K562 (cell line): ENCODE results near the gene GANAB. TPM values are rescaled to one million over a fixed set of nuclear protein-coding genes. Genes with fewer than 3 reads are reported as not detected.

Source experiments
- ETS2 ChIP-seq: IDR thresholded peaks from 2 replicates; pipeline ENCODE4 v1.6.1; 2016; ENCODE audit warnings: borderline replicate concordance, missing genetic modification characterization, mild to moderate bottlenecking, moderate library complexity, missing compliant biosample characterization; ENCODE audit not compliant: poor library complexity, severe bottlenecking
- FOXM1 ChIP-seq, 2 experiments: fragments of 450-650 bp in 1 of 2; sonication (generic) in 1 of 2; formaldehyde crosslinking in 1 of 2; IDR thresholded peaks; 2 replicates each; pipeline versions ENCODE4 v1.6.1 to v1.9.0; 2017 to 2022; ENCODE audit warnings: low read depth in 2 of 2, mild to moderate bottlenecking in 2 of 2, missing genetic modification reagents in 1 of 2, moderate library complexity in 1 of 2
- MEF2A ChIP-seq: IDR thresholded peaks from 2 replicates; pipeline ENCODE4 v1.6.1; 2011; ENCODE audit warnings: low read depth, mild to moderate bottlenecking, low read length, moderate library complexity; ENCODE audit not compliant: control insufficient read depth
- NCOR1 ChIP-seq: fragments of 450-650 bp; IDR thresholded peaks from 2 replicates; pipeline ENCODE4 v1.6.1; 2016; ENCODE audit warnings: mild to moderate bottlenecking, moderate library complexity
- NFRKB ChIP-seq: fragments of 450-650 bp; IDR thresholded peaks from 2 replicates; pipeline ENCODE4 v1.6.1; 2016; ENCODE audit warnings: low read depth
- NR2F6 ChIP-seq: fragments of 450-650 bp; formaldehyde crosslinking; IDR thresholded peaks from 2 replicates; pipeline ENCODE4 v1.4.0; 2020; ENCODE audit warnings: mild to moderate bottlenecking
- SETDB1 ChIP-seq: IDR thresholded peaks from one replicate; pipeline ENCODE4 v1.6.1; 2012; ENCODE audit warnings: low read length, control low read depth, inconsistent platforms
- SMARCB1 ChIP-seq: IDR thresholded peaks from 2 replicates; pipeline ENCODE4 v1.6.1; 2011; ENCODE audit warnings: improper control_type of control experiment, low read depth; ENCODE audit not compliant: insufficient read length
- STAT5A ChIP-seq: IDR thresholded peaks from 2 replicates; pipeline ENCODE4 v1.6.1; 2012; ENCODE audit warnings: low read length, inconsistent platforms, borderline replicate concordance
- TCFL5 ChIP-seq: fragments of 250-450 bp; sonication (Bioruptor Pico); conservative IDR thresholded peaks from 2 replicates; pipeline ENCODE4 v1.6.1; 2021; ENCODE audit warnings: mild to moderate bottlenecking, moderate library complexity, matching md5 sums
- TEAD1 ChIP-seq, 2 experiments: fragments of 450-650 bp in 1 of 2; sonication (generic) in 1 of 2; formaldehyde crosslinking; IDR thresholded peaks; 2 replicates each; pipeline versions ENCODE4 v1.4.0 to v1.8.0; 2020 to 2022; ENCODE audit warnings: mild to moderate bottlenecking in 2 of 2, missing genetic modification reagents in 1 of 2
- ZFP30 ChIP-seq: fragments of 250-450 bp; sonication (Bioruptor Pico); IDR thresholded peaks from 2 replicates; pipeline ENCODE4 v1.8.0; 2022; ENCODE audit warnings: moderate library complexity, mild to moderate bottlenecking, inconsistent platforms, borderline replicate concordance
- ZNF143 ChIP-seq: sonication (generic); formaldehyde crosslinking; IDR thresholded peaks from 2 replicates; pipeline ENCODE4 v1.9.0; 2022; ENCODE audit warnings: mild to moderate bottlenecking, missing genetic modification reagents
- ZNF282 ChIP-seq: sonication (generic); formaldehyde crosslinking; IDR thresholded peaks from 2 replicates; pipeline ENCODE4 v1.8.1; 2023; ENCODE audit warnings: missing genetic modification reagents
- ZNF561 ChIP-seq: fragments of 450-650 bp; formaldehyde crosslinking; conservative IDR thresholded peaks from 2 replicates; pipeline ENCODE4 v1.4.0; 2020; ENCODE audit warnings: mild to moderate bottlenecking, moderate library complexity
- ZNF830 ChIP-seq: fragments of 250-450 bp; sonication (Bioruptor Pico); IDR thresholded peaks from 2 replicates; pipeline ENCODE4 v1.5.0; 2021; ENCODE audit warnings: mild to moderate bottlenecking
- polyA plus RNA-seq, 8 experiments: library from polyadenylated mRNA; depleted of rRNA in 4 of 8; stranded (reverse) in 5 of 8; unstranded in 3 of 8; fragments of >200 nt; fragmentation: Nextera tagmentation in 2 of 8; fragmentation: Illumina TruSeq in 1 of 8; extraction: Ambion mirVana in 2 of 8; extraction: Trizol in 1 of 8; gene quantifications; 2 replicates each; pipeline versions ENCODE4 v1.2.1 to v1.2.3, GENCODE V29; 2011 to 2014; ENCODE audit warnings: inconsistent platforms in 1 of 8, missing spikeins in 1 of 8
- total RNA-seq, 7 experiments: library from RNA; depleted of rRNA in 6 of 7; stranded (reverse); fragments of >200 nt in 6 of 7; fragmentation: Illumina TruSeq in 2 of 7; extraction: Trizol in 2 of 7; gene quantifications; 2 replicates each; pipeline versions ENCODE4 v1.2.1 to v1.2.3, GENCODE V29; 2011 to 2021; ENCODE audit warnings: low replicate concordance in 1 of 7
- TF ChIP-seq, protein P1 (sequence below): fragments of 150-350 bp; conservative IDR thresholded peaks from 2 replicates; pipeline ENCODE4 v1.6.1; 2014; ENCODE audit warnings: low read length
- TF ChIP-seq, protein P2 (sequence below): fragments of 250-450 bp; sonication (Bioruptor Pico); IDR thresholded peaks from 2 replicates; pipeline ENCODE4 v1.8.0; 2022; ENCODE audit warnings: inconsistent platforms
- TF ChIP-seq, protein P3 (sequence below): fragments of 250-450 bp; sonication (Bioruptor Pico); IDR thresholded peaks from 2 replicates; pipeline ENCODE4 v1.4.0; 2020; ENCODE audit warnings: mild to moderate bottlenecking
- TF ChIP-seq, protein P4 (sequence below): sonication (generic); formaldehyde crosslinking; IDR thresholded peaks from 2 replicates; pipeline ENCODE4 v1.8.0; 2022; ENCODE audit warnings: mild to moderate bottlenecking, missing genetic modification reagents

The GANAB gene
- total and polyA plus RNA-seq, 9 of the 15 experiments (the other 6 are each of a cell fraction or from before 2014, with no cell fraction given) = 6.5 to 284 (median 161) TPM

DNA sequence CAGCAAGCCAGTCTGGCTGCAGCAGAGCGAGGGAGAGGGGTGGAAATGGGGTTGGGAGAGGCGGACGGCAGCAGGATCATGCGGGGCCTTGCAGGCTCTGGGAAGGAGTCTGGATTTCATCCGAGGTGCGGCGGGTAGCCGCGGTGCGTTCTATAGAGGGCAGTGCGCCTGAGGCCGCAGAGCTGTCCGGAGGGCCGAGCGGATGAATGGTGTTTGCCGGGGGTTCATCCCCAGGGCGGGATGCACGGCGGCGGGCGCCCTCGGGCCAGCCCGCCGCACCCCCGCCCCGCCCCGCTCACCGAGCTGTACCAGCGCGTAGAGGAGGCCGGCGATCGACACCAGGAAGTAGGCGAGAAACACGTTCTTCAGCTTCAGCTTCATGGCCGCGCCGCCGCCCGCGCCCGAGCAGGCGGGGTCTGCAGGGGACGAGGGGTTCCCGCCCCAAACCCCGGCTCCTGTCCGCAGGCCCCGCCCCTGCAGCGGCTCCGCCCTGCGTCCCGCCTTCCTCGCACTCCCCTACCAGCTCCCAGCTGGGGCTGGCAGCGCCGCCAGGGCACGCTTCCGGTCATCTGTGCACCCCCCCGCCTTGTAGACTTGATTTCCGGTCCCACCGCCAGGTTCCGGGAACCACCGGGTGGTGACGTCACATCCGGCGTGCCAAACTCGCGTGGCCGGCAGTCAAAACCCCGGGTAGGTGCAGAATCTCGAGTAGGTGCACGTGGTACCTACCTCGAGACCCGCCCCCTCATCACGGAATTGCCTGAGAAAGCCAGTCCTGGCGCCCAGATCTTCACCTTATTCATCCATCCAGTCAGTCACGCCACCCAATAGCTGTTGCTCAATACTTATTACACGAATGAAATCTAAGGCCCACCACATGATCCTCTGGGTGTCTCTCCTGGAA, 24.6 kb downstream of the GANAB start, which contains the start of gene B3GAT3 (continued):
- TF ChIP-seq ETS2 (tag) (no peak), ZNF561 (no peak), ZNF143 (CRISPR knock-in tag) (no peak), NCOR1 (no peak), ZNF282 (CRISPR knock-in tag) (no peak), ZFP30 (CRISPR knock-in tag) (no peak), SETDB1 (no peak), SMARCB1 (no peak), NFRKB (no peak), ZNF830 (CRISPR knock-in tag) (peak; percentile 75; the same call in 1 of the 2 replicates), TCFL5 (CRISPR knock-in tag) (no peak), FOXM1 (IDR thresholded peaks at IDR 0.05; ENCODE audit: low read depth) (no peak), FOXM1 (CRISPR knock-in tag; IDR thresholded peaks at IDR 0.05; ENCODE audit: low read depth) (no peak; the same call in 1 of the 2 replicates), NR2F6 (CRISPR knock-in tag) (no peak), MEF2A (no peak), TEAD1 (CRISPR knock-in tag; IDR thresholded peaks at IDR 0.05) (peak; percentile 11 to 82; a peak in 1 of 4 replicates), STAT5A (peak; percentile 26; the same call in 1 of the 2 replicates)
- TF ChIP-seq, protein P1, sequence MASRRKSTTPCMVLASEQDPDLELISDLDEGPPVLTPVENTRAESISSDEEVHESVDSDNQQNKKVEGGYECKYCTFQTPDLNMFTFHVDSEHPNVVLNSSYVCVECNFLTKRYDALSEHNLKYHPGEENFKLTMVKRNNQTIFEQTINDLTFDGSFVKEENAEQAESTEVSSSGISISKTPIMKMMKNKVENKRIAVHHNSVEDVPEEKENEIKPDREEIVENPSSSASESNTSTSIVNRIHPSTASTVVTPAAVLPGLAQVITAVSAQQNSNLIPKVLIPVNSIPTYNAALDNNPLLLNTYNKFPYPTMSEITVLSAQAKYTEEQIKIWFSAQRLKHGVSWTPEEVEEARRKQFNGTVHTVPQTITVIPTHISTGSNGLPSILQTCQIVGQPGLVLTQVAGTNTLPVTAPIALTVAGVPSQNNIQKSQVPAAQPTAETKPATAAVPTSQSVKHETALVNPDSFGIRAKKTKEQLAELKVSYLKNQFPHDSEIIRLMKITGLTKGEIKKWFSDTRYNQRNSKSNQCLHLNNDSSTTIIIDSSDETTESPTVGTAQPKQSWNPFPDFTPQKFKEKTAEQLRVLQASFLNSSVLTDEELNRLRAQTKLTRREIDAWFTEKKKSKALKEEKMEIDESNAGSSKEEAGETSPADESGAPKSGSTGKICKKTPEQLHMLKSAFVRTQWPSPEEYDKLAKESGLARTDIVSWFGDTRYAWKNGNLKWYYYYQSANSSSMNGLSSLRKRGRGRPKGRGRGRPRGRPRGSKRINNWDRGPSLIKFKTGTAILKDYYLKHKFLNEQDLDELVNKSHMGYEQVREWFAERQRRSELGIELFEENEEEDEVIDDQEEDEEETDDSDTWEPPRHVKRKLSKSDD = no peak
- TF ChIP-seq, protein P2, sequence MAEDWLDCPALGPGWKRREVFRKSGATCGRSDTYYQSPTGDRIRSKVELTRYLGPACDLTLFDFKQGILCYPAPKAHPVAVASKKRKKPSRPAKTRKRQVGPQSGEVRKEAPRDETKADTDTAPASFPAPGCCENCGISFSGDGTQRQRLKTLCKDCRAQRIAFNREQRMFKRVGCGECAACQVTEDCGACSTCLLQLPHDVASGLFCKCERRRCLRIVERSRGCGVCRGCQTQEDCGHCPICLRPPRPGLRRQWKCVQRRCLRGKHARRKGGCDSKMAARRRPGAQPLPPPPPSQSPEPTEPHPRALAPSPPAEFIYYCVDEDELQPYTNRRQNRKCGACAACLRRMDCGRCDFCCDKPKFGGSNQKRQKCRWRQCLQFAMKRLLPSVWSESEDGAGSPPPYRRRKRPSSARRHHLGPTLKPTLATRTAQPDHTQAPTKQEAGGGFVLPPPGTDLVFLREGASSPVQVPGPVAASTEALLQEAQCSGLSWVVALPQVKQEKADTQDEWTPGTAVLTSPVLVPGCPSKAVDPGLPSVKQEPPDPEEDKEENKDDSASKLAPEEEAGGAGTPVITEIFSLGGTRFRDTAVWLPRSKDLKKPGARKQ (CRISPR knock-in tag) = no peak
- TF ChIP-seq, protein P3, sequence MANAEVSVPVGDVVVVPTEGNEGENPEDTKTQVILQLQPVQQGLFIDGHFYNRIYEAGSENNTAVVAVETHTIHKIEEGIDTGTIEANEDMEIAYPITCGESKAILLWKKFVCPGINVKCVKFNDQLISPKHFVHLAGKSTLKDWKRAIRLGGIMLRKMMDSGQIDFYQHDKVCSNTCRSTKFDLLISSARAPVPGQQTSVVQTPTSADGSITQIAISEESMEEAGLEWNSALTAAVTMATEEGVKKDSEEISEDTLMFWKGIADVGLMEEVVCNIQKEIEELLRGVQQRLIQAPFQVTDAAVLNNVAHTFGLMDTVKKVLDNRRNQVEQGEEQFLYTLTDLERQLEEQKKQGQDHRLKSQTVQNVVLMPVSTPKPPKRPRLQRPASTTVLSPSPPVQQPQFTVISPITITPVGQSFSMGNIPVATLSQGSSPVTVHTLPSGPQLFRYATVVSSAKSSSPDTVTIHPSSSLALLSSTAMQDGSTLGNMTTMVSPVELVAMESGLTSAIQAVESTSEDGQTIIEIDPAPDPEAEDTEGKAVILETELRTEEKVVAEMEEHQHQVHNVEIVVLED (CRISPR knock-in tag) = peak; percentile 47; the same call in 1 of the 2 replicates
- TF ChIP-seq, protein P4, sequence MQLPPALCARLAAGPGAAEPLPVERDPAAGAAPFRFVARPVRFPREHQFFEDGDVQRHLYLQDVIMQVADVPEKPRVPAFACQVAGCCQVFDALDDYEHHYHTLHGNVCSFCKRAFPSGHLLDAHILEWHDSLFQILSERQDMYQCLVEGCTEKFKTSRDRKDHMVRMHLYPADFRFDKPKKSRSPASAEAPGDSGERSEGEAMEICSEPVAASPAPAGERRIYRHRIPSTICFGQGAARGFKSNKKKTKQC = no peak; the same call in 1 of the 2 replicates
